ENCODE measurements around the gene TIMM17A. TPM values are rescaled to one million over a fixed set of nuclear protein-coding genes. Genes with fewer than 3 reads are reported as not detected.
"Not testable (repeated sequence)": the region's sequence is repeated elsewhere in the genome, so short reads cannot be mapped to it uniquely, and the experiment has no call there.

The TIMM17A gene
- total RNA-seq, 3 donors from 2014 or later: 24.5 to 30.1 (median 26.2) TPM

- Histone ChIP-seq H3K27ac (no peak overlapping the region), H3K27me3 (no peaks in the 10 kb centered on the region), H3K4me3 (no peak overlapping the region), H3K36me3 (no peaks in the 10 kb centered on the region), H3K9me3 (no peaks in the 10 kb centered on the region), H3K4me1 (no peaks in the 10 kb centered on the region)
- intact Hi-C loops (cut with DNase I; ENCODE audit: low total_unique reads): loop anchor here (1.0 kb wide), 1 partner anchor 44 kb away; no protein-coding TSS in a partner anchor
- DNase-seq (ENCODE audit: low spot score in 2 of 2): no peak
- TF ChIP-seq CTCF (IDR thresholded peaks at IDR 0.05) (no peak), POLR2A (IDR thresholded peaks at IDR 0.05) (no peak), POLR2AphosphoS5 (IDR thresholded peaks at IDR 0.05) (no peak)
Measured at GRCh38 chr1:201949491-201949890, 5.8 kb upstream of the TIMM17A start.

GRCh38 chr1:201954263-201955008, 867 bp upstream of the TIMM17A start:
- H3K27me3 ChIP-seq: no peaks in the 10 kb centered on the region
- H3K36me3 ChIP-seq: no peaks in the 10 kb centered on the region
- TF ChIP-seq CTCF (IDR thresholded peaks at IDR 0.05) (no peak), POLR2A (IDR thresholded peaks at IDR 0.05) (no peak), POLR2AphosphoS5 (IDR thresholded peaks at IDR 0.05) (no peak)
- H3K9me3 ChIP-seq: no peaks in the 10 kb centered on the region
- intact Hi-C loops (cut with DNase I; ENCODE audit: low total_unique reads): loop anchor here (10.0 kb wide), 1 partner anchor 940 kb away; no protein-coding TSS in a partner anchor
- DNase-seq (ENCODE audit: low spot score in 2 of 2): no peak
- H3K27ac ChIP-seq: peak overlapping the region; percentile 89 to 94
- H3K4me3 ChIP-seq: peak overlapping the region; percentile 84 to 96 (median 92)
- H3K4me1 ChIP-seq: peaks cover 0 to 6% of the 10 kb centered on the region in 2 donors

- Histone ChIP-seq H3K27me3 (no peaks in the 10 kb centered on the region), H3K36me3 (no peaks in the 10 kb centered on the region), H3K9me3 (no peaks in the 10 kb centered on the region), H3K27ac (peak overlapping the region; percentile 89 to 94), H3K4me1 (peaks cover 0 to 6% of the 10 kb centered on the region in 2 donors), H3K4me3 (peak overlapping the region; percentile 84 to 96 (median 92))
- TF ChIP-seq POLR2AphosphoS5 (IDR thresholded peaks at IDR 0.05): no peak
- no peak for TF ChIP-seq CTCF (IDR thresholded peaks at IDR 0.05)
- no peak for TF ChIP-seq POLR2A (IDR thresholded peaks at IDR 0.05)
- DNase-seq (ENCODE audit: low spot score in 2 of 2): no peak
- intact Hi-C loops (cut with DNase I; ENCODE audit: low total_unique reads): loop anchor here (10.0 kb wide), 1 partner anchor 941 kb away; no protein-coding TSS in a partner anchor
Measured at GRCh38 chr1:201955729-201956143, 433 bp downstream of the TIMM17A start.

GRCh38 chr1:201958348-201958747, 3.0 kb downstream of the TIMM17A start:
- intact Hi-C loops (cut with DNase I; ENCODE audit: low total_unique reads): loop anchor here (10.0 kb wide), 1 partner anchor 944 kb away; no protein-coding TSS in a partner anchor
- no peaks in the 10 kb centered on the region for H3K9me3 ChIP-seq
- no peak overlapping the region for H3K27ac ChIP-seq
- TF ChIP-seq CTCF (IDR thresholded peaks at IDR 0.05) (no peak), POLR2AphosphoS5 (IDR thresholded peaks at IDR 0.05) (no peak), POLR2A (IDR thresholded peaks at IDR 0.05) (no peak)
- no peak overlapping the region for H3K4me3 ChIP-seq
- no peak for DNase-seq (ENCODE audit: low spot score in 2 of 2)
- H3K4me1 ChIP-seq: peaks cover 0 to 6% of the 10 kb centered on the region in 2 donors
- H3K27me3 ChIP-seq: no peaks in the 10 kb centered on the region
- no peaks in the 10 kb centered on the region for H3K36me3 ChIP-seq

GRCh38 chr1:201962382-201962781, 7.1 kb downstream of the TIMM17A start:
- intact Hi-C loops (cut with DNase I; ENCODE audit: low total_unique reads); H3K4me3 ChIP-seq; H3K36me3 ChIP-seq: not testable (repeated sequence)

More at GRCh38 chr1:201962382-201962781, 7.1 kb downstream of the TIMM17A start:
- not testable (repeated sequence) for H3K27ac ChIP-seq; DNase-seq (ENCODE audit: low spot score in 2 of 2); H3K9me3 ChIP-seq; H3K27me3 ChIP-seq; H3K4me1 ChIP-seq

Measured in breast epithelium (tissue), 4 donors.